NT2/D1 (cell line): ENCODE data around the gene ELOVL7.

ENCODE experiments used
- SUZ12 ChIP-seq: IDR thresholded peaks from 2 replicates; pipeline ENCODE4 v1.6.1; 2011; ENCODE audit not compliant: insufficient read length, insufficient read depth; ENCODE audit errors: extremely low read depth
- ZNF274 ChIP-seq: IDR thresholded peaks from 2 replicates; pipeline ENCODE4 v1.6.1; 2011; ENCODE audit warnings: mild to moderate bottlenecking, low read depth, low read length

GRCh38 chr5:60851626-60852025, 7.6 kb upstream of the ELOVL7 start:
- TF ChIP-seq SUZ12 = no peak
- no peak for TF ChIP-seq ZNF274
